Activated CD8-positive, alpha-beta memory T cell treated with anti-CD3 and anti-CD28 coated beads, Interleukin-2, amount 50 U/mL, for 24 hours (primary cell): ENCODE data around the gene IFNA7.
"Not testable (repeated sequence)": the region's sequence is repeated elsewhere in the genome, so short reads cannot be mapped to it uniquely, and the experiment has no call there.

Source experiments
- DNase-seq: peaks from one replicate; pipeline ENCODE4 v3.0.0-alpha.2; 2020; ENCODE audit errors: extremely low read depth

The IFNA7 gene

DNA sequence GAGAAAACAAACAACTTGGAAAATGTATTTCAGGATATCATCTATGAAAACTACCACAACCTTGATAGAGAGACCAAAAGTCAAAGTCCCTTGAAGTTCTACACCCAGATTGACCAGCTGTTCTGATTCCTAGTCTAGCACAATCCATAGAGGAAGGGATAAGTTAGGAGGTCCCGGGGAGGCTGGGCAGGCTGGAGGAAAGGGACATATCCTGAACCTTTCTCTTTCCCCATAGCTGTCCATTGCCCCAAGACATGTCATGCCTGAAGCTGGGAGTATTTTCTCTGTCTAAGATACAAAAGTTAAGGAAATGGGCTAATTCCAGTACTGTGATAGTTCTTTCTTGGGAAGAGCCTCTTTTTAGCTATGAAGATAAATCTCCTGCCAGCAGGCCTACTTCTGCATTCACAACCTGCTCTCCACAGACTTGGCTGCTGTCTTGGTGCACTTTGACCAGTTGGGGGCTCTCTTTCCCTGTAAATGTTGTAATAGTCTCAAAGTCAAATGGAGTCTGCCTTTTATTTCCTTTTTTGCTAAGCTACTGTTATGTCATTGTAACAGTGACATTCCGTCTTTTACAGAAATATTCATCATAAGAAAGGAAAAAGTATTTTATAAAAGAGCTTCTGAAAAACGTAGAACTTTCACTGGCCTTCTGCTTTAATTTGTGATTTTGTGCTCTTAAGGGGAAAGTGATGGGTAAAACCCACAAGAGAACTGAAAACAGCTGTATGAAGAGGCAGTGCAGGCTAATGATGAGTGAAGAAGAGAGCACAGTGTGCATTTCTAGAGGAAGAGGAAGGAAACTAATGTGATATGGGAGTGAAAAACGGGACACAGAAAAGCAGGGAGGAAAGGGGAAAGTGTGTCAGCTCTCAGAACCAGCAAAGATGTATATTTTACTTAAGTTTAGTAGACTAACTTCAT, 18.9 kb downstream of the IFNA7 start:
- not testable (repeated sequence) for DNase-seq

DNA sequence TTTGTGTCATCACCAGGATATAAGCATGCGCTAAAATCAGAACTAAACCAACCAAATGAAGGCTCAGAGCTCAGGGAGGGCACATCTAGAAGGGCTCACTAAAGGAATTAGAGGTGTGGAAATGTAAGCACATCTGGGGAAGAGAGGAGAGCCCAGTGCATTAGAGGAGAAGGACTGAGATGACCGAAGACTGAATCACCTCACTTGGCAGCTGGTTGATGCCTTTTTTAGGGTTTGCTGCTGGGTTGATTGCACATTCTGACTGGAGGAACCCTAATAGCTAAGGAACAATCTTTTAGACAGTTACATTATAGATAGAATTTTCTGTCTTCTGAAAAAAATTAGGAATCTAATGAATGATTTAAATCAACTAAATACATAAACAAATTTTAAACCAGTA, 27.3 kb downstream of the IFNA7 start:
- no peak for DNase-seq

DNA sequence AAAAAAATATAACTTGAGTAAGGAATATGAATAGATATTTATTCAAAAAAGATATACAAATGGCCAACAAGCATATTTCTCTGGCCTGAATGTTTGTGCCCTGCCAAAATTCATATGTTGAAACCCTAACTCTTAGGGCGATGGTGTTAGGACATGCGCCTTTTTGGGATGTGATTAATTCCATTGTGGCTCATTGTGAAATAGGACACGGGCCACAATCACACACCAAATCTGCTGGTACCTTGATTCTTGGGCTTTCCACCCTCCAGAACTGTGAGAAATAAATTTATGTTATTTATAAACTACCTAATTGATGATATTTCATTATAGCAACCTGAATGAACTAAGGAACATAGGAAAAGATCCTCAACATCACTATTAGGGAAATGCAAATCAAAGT, 29.8 kb downstream of the IFNA7 start:
- DNase-seq, result no peak

DNA sequence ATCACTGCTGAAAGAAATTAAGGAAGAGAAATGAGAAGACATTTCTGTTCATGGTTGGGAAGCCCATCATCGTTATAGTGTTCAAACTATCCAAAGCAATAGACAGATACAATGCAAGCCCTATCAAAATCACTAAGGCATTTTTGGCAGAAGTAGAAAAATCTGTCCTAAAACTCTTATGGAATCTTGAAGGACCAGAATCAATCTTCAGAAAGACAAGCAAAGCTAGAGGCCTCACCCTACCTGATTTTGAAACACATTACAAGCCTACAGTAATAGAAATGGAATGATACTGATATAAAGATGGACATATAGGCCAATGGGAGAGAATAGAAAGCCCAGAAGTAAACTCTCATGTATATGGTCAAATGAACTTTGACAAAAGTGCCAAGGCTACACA, 30.7 kb downstream of the IFNA7 start:
- no peak for DNase-seq

DNA sequence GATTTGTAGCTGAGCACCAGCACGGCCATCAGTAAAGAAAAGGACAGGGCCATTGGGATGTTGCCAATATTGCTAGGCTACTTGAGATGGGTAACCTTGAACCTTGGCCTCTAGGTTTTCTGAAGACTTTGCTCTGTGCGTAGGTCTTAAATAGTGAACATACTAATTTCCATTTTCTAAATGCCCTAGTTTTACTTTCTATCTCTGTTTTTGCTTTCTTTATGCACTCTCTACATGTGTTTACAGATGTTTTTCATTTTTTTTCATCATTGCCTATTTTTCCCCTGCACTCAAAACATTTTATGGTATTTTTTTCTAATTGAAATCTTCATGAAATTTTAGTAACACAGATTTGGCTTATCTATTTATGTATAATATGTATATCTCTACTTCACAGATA, 35.4 kb downstream of the IFNA7 start, which contains the start of gene IFNA21:
TSS of gene IFNA21 (minus strand) at position 101 of the 400 bp plus-strand sequence. CDS start at position 53, 48 bp downstream.
- DNase-seq, result not testable (repeated sequence)

DNA sequence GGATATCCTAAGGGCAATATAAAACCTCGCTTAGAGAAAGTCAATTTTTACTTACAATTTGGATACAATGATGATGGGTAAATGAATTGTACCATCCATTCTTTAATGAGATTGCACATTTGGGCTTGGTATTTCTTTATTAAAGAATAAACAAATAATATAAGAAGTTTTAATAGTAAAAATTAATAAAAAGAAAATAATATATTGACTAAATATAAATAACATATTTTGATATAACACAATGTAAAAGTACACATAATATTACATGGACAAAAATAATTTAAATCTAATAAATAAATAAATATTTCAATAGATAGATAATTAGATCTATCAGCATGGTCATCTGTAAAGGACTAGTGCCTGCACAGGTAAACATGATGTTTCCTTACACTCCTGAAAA, 36.5 kb downstream of the IFNA7 start:
- no peak for DNase-seq

DNA sequence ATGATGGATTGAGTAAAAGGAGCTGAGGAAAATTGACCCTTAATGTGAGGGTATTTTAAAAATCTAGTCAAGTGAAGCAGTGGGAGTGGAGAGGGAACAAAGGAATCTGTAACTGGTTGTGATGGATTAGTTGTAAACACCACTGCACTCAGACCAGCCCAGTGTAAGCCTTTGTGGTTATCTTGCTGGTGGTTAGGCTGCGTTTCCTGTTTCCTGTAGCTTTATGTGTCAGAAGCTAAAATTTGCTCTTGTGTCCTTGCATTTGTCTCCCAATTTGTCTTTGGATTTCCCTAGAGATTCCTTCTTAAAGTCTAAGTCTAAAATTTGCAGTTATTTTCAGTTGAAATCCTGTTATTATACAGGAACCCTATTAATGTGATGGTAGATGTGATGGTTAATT, 41.8 kb downstream of the IFNA7 start:
- DNase-seq, result no peak

DNA sequence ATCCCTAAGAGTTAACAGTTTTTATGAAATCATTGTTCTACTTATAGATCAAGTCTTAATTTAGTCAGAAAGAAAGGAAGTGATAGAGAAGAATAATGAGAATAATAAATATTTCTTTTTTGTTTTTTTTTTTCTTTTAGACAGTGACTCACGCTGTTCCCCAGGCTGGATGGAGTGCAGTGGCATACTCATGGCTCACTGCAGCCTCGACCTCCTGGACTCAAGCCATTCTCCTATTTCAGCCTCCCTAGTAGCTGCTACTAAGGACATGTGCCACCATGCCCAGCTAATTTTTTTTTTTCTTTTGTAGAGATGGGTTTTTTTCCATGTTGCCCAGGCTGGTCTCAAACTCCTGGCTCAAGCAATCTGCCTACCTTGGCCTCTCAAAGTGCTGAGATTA, 46.5 kb downstream of the IFNA7 start:
- no peak for DNase-seq

DNA sequence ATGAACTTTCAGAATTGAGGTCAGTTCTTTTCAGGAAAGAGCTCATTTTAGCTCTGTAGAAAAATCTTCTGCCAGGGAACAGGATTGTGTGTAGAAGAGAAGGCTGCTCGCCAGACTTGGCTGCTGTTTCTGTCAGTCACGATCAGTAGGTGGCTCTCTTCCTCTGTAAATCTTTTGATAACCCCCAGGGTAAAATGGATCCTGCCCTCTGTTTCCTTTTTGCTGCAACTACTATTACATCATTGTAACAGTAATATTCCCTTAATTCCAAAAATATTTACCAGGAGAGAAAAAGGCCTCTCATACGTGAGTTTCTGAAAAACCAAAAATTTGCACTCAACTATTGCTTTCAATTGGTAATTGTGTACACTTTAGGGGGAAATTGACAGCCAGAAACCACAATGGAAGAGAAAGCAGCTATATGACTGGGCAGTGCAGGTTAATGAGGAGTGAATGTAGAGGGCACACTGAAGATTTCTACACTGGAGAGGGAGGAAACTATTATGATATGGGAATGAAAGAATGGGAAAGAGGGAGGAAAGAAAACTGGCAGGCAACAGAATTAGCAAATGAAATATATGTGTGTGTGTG, 47.9 kb downstream of the IFNA7 start:
- no peak for DNase-seq

DNA sequence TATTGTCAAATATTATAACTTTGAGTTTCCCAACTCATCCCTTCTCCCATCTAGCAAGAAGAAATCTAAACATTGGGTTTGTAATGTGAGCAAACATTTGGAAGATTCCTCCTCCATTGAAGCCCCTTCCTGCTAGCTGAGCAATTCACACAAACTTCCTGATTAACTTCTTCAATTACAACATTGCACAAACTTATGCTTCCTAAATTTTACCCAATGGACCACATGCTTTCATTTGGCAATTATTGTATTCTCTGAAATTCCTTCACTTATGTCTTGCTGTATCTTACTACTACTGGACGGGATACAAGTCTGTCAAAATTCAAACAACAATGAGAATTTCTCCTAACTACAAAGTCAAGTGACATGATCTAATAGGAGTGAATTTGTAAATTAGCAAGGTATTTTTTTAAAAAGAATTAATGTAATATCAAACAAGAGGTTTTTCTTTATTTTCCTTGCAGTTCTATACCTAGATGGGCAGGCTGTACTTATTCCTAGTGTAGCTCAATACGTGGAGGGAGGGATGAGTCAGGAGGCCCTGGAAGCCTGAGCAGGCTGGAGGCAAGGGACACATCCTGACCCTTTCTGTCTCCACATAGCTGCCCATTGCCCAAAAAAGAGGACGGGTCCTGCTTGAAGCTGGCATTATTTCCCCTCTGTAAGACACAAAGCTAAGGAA, 48.5 kb downstream of the IFNA7 start:
- no peak for DNase-seq
